HG03039 (cell line): Measurements from ENCODE around the gene TNFRSF4.

ENCODE experiments used
- ATAC-seq: cut with Tn5 transposase; IDR thresholded peaks from one replicate; pipeline ENCODE4 v1.9.1; 2021; ENCODE audit warnings: mild to moderate bottlenecking, moderate library complexity; ENCODE audit not compliant: unreplicated experiment

TNFRSF4 gene

GRCh38 chr1:1245817-1246576, 32.0 kb upstream of the TNFRSF4 start:
- no peak for ATAC-seq

- ATAC-seq = no peak
These were observed 31.3 kb upstream of the TNFRSF4 start for GRCh38 chr1:1245178-1245816.

GRCh38 chr1:1244192-1244811, 30.3 kb upstream of the TNFRSF4 start:
- no peak for ATAC-seq

- ATAC-seq = no peak
These were observed 29.8 kb upstream of the TNFRSF4 start for GRCh38 chr1:1243807-1244191.

GRCh38 chr1:1243266-1243660, 29.3 kb upstream of the TNFRSF4 start:
- ATAC-seq = no peak

GRCh38 chr1:1242461-1243265, 28.7 kb upstream of the TNFRSF4 start:
- no peak for ATAC-seq

- ATAC-seq = no peak
These were observed 27.8 kb upstream of the TNFRSF4 start for GRCh38 chr1:1241588-1242219.

GRCh38 chr1:1240822-1241587, 27.1 kb upstream of the TNFRSF4 start:
- no peak for ATAC-seq

- ATAC-seq = no peak
These were observed 26.4 kb upstream of the TNFRSF4 start for GRCh38 chr1:1240348-1240732.

- ATAC-seq = no peak
These were observed 25.8 kb upstream of the TNFRSF4 start for GRCh38 chr1:1239614-1240347.

GRCh38 chr1:1239227-1239613, 25.3 kb upstream of the TNFRSF4 start:
- no peak for ATAC-seq

GRCh38 chr1:1238702-1239178, 24.8 kb upstream of the TNFRSF4 start:
- no peak for ATAC-seq

GRCh38 chr1:1237874-1238701, 24.1 kb upstream of the TNFRSF4 start:
- no peak for ATAC-seq

- no peak for ATAC-seq
These were observed 23.3 kb upstream of the TNFRSF4 start for GRCh38 chr1:1236945-1237873.

GRCh38 chr1:1236176-1236763, 22.3 kb upstream of the TNFRSF4 start:
- ATAC-seq = no peak

- no peak for ATAC-seq
These were observed 21.2 kb upstream of the TNFRSF4 start for GRCh38 chr1:1235016-1235744.
